PC-3 (cell line): ENCODE data around the gene PTOV1.

Experiments
- CTCF ChIP-seq: fragments of 300-600 bp; sonication (generic); conservative IDR thresholded peaks from 2 replicates; pipeline ENCODE4 v1.5.1; 2017; ENCODE audit warnings: antibody characterized with exemption, low read depth, mild to moderate bottlenecking, low read length
- EZH2 ChIP-seq: fragments of 300-600 bp; sonication (generic); IDR thresholded peaks from one replicate; pipeline ENCODE4 v1.6.1; 2017; ENCODE audit warnings: antibody characterized with exemption, mild to moderate bottlenecking, low read length; ENCODE audit not compliant: unreplicated experiment

DNA sequence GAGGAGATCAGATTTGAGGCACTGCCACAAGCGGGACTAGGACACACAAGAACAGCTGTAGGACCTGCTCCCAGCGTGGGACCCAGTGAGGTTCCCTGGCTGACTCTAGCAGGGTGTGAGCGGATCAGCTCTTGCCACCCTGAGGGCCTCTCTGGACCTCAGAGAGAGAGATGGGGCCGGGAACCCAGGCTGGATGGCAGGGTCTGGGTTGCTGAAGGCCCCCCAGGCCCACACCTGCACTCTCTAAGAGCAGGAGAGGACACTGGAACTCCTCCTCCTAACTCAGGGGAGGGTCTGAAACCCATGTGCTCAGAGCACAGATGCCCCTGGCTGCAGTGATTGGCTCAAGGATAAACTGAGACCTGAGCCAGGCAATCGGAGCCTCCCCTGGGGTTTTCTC, 59.2 kb downstream of the PTOV1 start:
- TF ChIP-seq CTCF (no peak), EZH2 (no peak)
